Measurements from ENCODE around the gene ABCA4.

The ABCA4 gene

GRCh38 chr1:94122201-94122970 is 1.4 kb upstream of the ABCA4 start:
- no peak for DNase-seq (ENCODE audit: low read depth)

- DNase-seq (ENCODE audit: low read depth), result no peak
These were observed 468 bp upstream of the ABCA4 start for GRCh38 chr1:94121411-94121821.

- no peak for DNase-seq (ENCODE audit: low read depth)
These were observed 412 bp downstream of the ABCA4 start for GRCh38 chr1:94120570-94120901.

- DNase-seq (ENCODE audit: low read depth), result no peak
These were observed 965 bp downstream of the ABCA4 start for GRCh38 chr1:94119796-94120569.

GRCh38 chr1:94119306-94119705 is 1.6 kb downstream of the ABCA4 start:
- DNase-seq (ENCODE audit: low read depth), result no peak

GRCh38 chr1:94118471-94118870 is 2.5 kb downstream of the ABCA4 start:
- DNase-seq (ENCODE audit: low read depth), result no peak

- DNase-seq (ENCODE audit: low read depth), result no peak
These were observed 2.9 kb downstream of the ABCA4 start for GRCh38 chr1:94118013-94118412.

- DNase-seq (ENCODE audit: low read depth), result no peak
These were observed 3.6 kb downstream of the ABCA4 start for GRCh38 chr1:94117259-94117851.

GRCh38 chr1:94115900-94116436 is 5.0 kb downstream of the ABCA4 start:
- no peak for DNase-seq (ENCODE audit: low read depth)

- no peak for DNase-seq (ENCODE audit: low read depth)
These were observed 5.6 kb downstream of the ABCA4 start for GRCh38 chr1:94115254-94115899.

- no peak for DNase-seq (ENCODE audit: low read depth)
These were observed 7.2 kb downstream of the ABCA4 start for GRCh38 chr1:94113589-94114226.

- no peak for DNase-seq (ENCODE audit: low read depth)
These were observed 9.1 kb downstream of the ABCA4 start for GRCh38 chr1:94111879-94112278.

- DNase-seq (ENCODE audit: low read depth), result no peak
These were observed 9.8 kb downstream of the ABCA4 start for GRCh38 chr1:94110946-94111740.

GRCh38 chr1:94110021-94110761 is 10.8 kb downstream of the ABCA4 start:
- no peak for DNase-seq (ENCODE audit: low read depth)

GRCh38 chr1:94109478-94109877 is 11.5 kb downstream of the ABCA4 start:
- no peak for DNase-seq (ENCODE audit: low read depth)

GRCh38 chr1:94107141-94107540 is 13.8 kb downstream of the ABCA4 start:
- no peak for DNase-seq (ENCODE audit: low read depth)

GRCh38 chr1:94106716-94107115 is 14.2 kb downstream of the ABCA4 start:
- no peak for DNase-seq (ENCODE audit: low read depth)

- peak; percentile 9 for DNase-seq (ENCODE audit: low read depth)
These were observed 14.9 kb downstream of the ABCA4 start for GRCh38 chr1:94105957-94106529.

- DNase-seq (ENCODE audit: low read depth), result no peak
These were observed 15.4 kb downstream of the ABCA4 start for GRCh38 chr1:94105581-94105952.
